ENCODE results near the gene BMP8B. TPM values are rescaled to one million over a fixed set of nuclear protein-coding genes. Genes with fewer than 3 reads are reported as not detected.
A peak's percentile ranks its signal among the peaks of the same experiment; 100 is the strongest.
"Not testable (repeated sequence)": the region's sequence is repeated elsewhere in the genome, so short reads cannot be mapped to it uniquely, and the experiment has no call there.

Gene BMP8B
- 0.08 and 0.19 TPM in 2 replicates for total RNA-seq (2014; rRNA removed; shearing (Covaris generic))

- DNase-seq (ENCODE audit: low spot score) = no peak
Observed at GRCh38 chr1:39788758-39789570, at the start of gene BMP8B. TSS of gene BMP8B (minus strand) at chr1:39788865. CDS start at chr1:39788485, 380 bp downstream.

DNA sequence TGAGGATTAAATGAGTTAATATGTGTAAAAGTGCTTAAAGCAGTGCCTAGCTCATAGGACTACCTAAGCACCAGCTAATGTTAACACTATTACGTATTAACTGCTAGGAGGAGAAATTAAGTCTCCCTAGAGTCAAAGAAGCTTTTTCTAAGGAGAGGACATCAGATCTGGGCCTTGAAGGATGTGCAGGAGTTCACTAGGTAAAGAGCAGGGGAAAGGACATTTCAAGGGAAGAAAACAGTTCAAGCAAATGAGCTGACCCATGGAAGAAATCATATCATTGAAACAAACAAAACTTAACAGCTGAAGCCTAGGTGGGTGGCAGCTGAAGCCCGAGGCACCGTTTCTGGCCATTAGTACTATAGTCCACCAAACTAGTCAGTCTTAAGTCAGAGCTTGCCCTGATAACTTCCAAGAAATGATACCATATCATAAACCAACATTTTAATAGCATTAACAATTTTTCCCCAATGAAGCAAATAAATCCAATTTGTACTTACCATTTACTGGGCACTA, 48.0 kb upstream of the BMP8B start:
- no peak for DNase-seq (ENCODE audit: low spot score)

- no peak for DNase-seq (ENCODE audit: low spot score)
Observed at GRCh38 chr1:39835935-39836594, 47.4 kb upstream of the BMP8B start.

GRCh38 chr1:39835110-39835509, 46.4 kb upstream of the BMP8B start:
- no peak for DNase-seq (ENCODE audit: low spot score)

DNA sequence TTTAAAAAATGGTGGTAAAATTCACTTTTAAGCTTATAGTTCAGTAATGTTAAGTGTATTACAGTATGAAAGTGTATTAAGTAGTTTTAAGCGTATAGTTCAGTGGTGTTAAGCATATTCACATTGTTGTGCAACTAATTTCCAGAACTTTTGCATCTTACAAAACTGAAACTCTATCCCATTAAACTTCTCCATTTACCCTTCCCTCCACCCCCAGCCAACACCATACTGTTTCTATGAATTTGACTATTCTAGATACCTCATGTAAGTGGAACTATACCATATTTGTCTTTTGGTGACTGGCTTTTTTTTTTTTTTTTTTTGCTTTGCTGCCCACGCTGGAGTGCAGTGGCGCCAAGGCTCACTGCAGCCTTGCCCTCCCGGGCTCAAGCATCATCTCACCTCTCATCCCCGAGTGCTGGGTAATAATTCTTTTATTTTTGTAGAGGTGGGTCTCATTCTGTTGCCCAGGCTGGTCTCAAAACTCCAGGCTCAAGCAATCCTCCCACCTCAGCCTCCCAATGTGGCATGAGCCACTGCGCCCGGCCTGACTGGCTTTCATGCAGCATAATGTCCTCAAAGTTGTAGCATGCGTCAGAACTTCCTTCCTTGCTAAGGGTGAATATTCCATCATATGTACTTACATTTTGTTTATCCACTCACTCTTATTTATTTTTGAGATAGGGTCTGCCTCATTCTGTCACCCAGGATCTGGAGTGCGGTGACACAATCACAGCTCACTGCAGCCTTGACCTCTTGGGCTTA, 45.1 kb upstream of the BMP8B start:
- no peak for DNase-seq (ENCODE audit: low spot score)

- no peak for DNase-seq (ENCODE audit: low spot score)
Observed at GRCh38 chr1:39833121-39833520, 44.5 kb upstream of the BMP8B start.

DNA sequence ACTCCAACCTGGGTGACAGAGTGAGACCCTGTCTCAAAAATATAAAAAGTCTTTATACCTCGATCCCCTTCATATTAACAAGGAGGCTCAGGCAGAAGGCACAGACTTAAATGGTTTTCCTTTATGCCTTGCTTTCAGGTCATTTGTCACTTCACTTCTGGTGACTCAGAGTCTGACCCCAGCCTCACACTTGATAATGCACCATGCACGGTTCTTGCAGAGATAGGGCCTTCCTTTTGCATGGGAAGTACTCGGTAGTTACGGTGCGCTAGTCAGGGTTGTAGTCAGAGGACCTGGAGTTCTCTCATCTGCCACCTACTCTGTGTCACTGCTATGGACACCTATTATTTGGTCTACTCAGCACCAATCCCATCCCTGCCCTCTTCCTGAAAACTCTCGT, 43.6 kb upstream of the BMP8B start:
- no peak for DNase-seq (ENCODE audit: low spot score)

DNA sequence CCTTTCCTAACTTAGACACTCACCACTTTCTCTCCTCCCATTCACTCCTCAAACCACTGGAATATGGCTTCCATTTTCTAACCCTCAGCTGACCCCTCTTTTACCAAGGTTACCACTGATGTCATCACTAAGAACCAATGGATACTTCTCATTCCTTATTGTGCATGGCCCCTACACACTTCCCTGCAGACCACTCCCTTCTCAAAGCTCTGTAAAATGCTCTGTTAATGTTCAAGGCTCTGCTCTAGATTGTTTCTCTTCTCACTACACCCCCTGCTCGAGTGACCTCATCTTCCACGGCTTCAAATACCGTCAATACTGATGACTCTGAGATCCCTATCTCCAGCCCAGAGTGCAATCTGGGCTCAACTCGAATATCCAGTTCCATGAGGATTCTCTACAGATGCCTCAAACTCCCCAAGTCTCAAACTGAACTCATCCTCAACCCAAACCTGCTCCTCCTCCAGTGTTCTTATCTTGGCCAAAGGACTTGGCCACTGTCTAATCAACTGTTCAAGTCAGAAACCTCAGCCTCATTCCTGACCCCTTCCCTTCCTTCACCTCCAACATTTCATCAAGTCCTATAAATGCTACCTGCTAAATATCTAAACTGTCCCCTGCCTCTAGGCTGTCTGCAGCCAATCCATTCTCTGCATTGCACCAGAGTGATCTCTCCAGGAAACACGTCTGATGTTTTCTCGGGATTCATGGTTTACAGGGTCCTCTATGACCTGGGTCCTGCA, 41.3 kb upstream of the BMP8B start:
- DNase-seq (ENCODE audit: low spot score) = no peak

DNA sequence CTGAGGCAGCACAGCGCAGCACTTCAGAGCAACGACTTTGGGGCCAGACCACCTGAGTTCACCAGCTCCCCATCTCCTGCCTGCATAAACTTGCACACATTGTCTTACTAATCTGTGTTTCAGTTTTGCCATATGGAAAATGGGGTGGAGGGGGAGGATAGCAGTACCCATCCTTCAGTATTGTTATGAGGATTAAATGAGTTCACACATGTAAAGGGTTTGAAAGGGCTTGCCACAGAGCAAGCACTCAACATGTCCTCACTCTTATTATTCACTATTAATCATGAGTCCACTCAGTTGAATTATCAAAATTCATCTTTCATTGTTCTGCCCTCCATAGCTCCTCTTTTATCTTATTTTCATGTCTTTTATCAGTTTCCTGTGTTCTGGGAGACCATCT, 40.1 kb upstream of the BMP8B start:
- no peak for DNase-seq (ENCODE audit: low spot score)

DNA sequence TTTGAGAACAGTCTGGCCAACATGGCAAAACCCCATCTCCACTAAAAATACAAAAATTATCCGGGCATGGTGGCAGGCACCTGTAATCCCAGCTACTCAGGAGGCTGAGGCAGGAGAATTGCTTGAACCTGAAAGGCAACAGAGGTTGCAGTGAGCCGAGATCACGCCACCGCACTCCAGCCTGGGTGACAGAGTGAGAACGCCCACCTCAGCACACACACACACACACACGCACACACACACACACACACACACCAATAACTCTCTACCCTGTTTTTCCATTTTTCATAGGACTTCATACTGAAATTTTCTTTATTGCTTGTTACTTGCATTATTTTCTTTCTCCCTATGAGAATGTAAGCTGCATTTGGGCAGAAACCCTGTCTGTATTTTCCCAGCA, 39.6 kb upstream of the BMP8B start:
- DNase-seq (ENCODE audit: low spot score) = not testable (repeated sequence)

- no peak for DNase-seq (ENCODE audit: low spot score)
Observed at GRCh38 chr1:39827201-39827600, 38.5 kb upstream of the BMP8B start.

GRCh38 chr1:39826583-39826982, 37.9 kb upstream of the BMP8B start:
- no peak for DNase-seq (ENCODE audit: low spot score)

- no peak for DNase-seq (ENCODE audit: low spot score)
Observed at GRCh38 chr1:39825432-39825941, 36.8 kb upstream of the BMP8B start.

GRCh38 chr1:39823450-39823849, 34.8 kb upstream of the BMP8B start:
- DNase-seq (ENCODE audit: low spot score) = not testable (repeated sequence)

DNA sequence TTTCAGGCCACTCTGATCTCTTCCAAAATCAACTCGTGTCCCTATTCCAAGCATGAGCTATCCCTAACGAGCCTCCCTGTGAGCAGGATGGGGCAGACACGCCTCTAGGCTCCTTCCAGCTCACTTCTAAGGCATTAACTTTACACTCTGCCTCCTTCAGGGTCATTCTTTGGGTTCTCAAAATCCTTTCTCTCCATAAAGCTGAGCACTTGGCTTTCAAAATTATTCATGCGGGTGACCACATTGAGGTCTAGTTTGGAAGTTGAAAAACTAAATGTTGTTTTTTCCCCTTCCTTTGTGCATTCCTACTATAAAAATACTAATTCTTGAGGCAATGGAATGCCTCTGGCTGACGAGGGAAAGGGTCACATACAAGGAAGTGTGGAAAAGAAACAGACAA, 33.5 kb upstream of the BMP8B start:
- no peak for DNase-seq (ENCODE audit: low spot score)

GRCh38 chr1:39819091-39819812, 30.6 kb upstream of the BMP8B start:
- DNase-seq (ENCODE audit: low spot score) = no peak

- DNase-seq (ENCODE audit: low spot score) = no peak
Observed at GRCh38 chr1:39818482-39818881, 29.8 kb upstream of the BMP8B start.

- DNase-seq (ENCODE audit: low spot score) = not testable (repeated sequence)
Observed at GRCh38 chr1:39817091-39817932, 28.6 kb upstream of the BMP8B start.

DNA sequence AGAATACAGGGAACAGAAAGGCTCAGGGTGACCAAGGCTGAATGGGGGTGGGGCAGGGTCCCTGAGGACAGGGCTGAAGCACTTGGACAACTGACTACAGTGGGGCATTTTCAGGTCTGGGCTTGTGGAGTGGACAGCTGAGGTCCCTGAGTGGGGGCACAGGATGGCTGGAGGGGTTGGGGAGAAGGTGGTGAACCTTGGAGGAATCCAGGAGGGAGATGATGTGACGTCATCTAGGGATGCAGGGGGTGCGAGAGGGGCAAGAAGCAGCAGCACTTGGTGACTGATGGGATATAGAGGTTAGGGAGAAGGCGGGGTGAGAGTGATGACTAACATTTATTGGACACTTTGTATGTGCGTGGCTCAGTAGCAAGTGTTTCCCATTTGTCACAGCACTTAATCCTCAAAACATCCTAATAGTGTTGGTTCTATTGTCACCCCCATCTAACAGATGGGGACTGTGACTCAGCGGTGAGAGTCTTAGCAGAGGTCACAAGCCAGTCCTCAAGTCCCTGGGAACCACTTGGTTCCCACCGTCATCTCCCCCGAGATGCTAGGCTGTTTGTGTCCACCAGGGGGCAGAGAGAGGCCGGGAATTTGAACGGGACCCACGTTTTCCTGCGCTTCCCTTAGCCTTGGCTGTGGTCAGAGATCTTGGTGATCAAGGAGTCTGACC, 27.9 kb upstream of the BMP8B start:
- DNase-seq (ENCODE audit: low spot score) = peak; percentile 62

Measured in H4 (cell line).